GM12878 (cell line): Measurements from ENCODE around the gene PRPF6. TPM values are rescaled to one million over a fixed set of nuclear protein-coding genes. Genes with fewer than 3 reads are reported as not detected.

Experiments used
- TCF12 ChIP-seq: IDR thresholded peaks from 2 replicates; pipeline ENCODE4 v1.6.1; 2011; ENCODE audit warnings: low read depth, mild to moderate bottlenecking, low read length
- polyA plus RNA-seq, 11 experiments: library from polyadenylated mRNA; depleted of rRNA in 4 of 11; unstranded in 6 of 11; stranded (reverse) in 5 of 11; fragments of >200 nt; fragmentation: Nextera tagmentation in 4 of 11; fragmentation: Illumina TruSeq in 1 of 11; extraction: Ambion mirVana in 4 of 11; extraction: Trizol in 1 of 11; gene quantifications; 1 replicate in 1 of 11; 2 replicates in 10 of 11; pipeline versions ENCODE4 v1.2.1 to v1.2.3, GENCODE V29; 2011 to 2016; ENCODE audit warnings: inconsistent platforms in 2 of 11, missing spikeins in 2 of 11, low read depth in 1 of 11
- total RNA-seq, 4 experiments: library from RNA; depleted of rRNA in 3 of 4; stranded (reverse); fragments of >200 nt in 3 of 4; fragmentation: Illumina TruSeq in 1 of 4; extraction: Trizol in 1 of 4; gene quantifications; 2 replicates each; pipeline versions ENCODE4 v1.2.1 to v1.2.3, GENCODE V29; 2013 to 2021
- TF ChIP-seq, protein P1 (sequence below): fragments of 450-650 bp; formaldehyde crosslinking; IDR thresholded peaks from 2 replicates; pipeline ENCODE4 v1.5.0; 2022; ENCODE audit warnings: mild to moderate bottlenecking, missing genetic modification characterization
- TF ChIP-seq, protein P2 (sequence below): fragments of 450-650 bp; formaldehyde crosslinking; IDR thresholded peaks from 2 replicates; pipeline ENCODE4 v1.4.0; 2020; ENCODE audit warnings: mild to moderate bottlenecking, moderate library complexity
- TF ChIP-seq, protein P3 (sequence below): fragments of 450-650 bp; IDR thresholded peaks from 2 replicates; pipeline ENCODE4 v1.6.1; 2018; ENCODE audit warnings: mild to moderate bottlenecking, low read depth, moderate library complexity; ENCODE audit not compliant: partially characterized antibody

Gene PRPF6
- total and polyA plus RNA-seq, 10 of the 15 experiments (the other 5 are each of a cell fraction or from before 2014, with no cell fraction given): 5.0 to 102 (median 71.3) TPM

DNA sequence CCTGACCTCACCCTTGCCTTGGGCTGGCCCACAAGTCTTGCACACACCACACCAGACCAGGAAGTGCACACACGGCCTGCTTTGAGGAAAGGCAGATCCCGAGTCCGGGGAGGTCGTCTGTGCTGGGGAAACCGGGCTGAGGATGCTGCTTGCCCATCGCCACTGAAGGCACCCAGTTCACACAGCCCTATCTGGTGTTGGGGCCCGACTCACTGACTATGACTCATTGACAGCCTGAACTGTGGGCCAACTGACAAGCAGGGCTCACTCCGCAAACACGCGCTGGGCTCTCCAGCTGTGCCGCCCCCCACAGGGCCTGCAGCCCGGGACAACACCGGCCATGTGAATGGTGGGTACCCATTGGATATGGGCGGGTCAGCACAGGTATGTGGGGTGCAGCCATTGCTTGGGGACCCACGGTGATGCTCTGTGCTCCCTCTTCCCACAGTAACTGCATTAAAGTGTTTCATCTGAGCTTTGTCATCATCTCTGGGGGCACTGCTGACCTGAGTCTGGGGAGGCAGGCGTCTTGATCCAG lies 3.1 kb upstream of the PRPF6 start (continued):
- TF ChIP-seq, protein P1, sequence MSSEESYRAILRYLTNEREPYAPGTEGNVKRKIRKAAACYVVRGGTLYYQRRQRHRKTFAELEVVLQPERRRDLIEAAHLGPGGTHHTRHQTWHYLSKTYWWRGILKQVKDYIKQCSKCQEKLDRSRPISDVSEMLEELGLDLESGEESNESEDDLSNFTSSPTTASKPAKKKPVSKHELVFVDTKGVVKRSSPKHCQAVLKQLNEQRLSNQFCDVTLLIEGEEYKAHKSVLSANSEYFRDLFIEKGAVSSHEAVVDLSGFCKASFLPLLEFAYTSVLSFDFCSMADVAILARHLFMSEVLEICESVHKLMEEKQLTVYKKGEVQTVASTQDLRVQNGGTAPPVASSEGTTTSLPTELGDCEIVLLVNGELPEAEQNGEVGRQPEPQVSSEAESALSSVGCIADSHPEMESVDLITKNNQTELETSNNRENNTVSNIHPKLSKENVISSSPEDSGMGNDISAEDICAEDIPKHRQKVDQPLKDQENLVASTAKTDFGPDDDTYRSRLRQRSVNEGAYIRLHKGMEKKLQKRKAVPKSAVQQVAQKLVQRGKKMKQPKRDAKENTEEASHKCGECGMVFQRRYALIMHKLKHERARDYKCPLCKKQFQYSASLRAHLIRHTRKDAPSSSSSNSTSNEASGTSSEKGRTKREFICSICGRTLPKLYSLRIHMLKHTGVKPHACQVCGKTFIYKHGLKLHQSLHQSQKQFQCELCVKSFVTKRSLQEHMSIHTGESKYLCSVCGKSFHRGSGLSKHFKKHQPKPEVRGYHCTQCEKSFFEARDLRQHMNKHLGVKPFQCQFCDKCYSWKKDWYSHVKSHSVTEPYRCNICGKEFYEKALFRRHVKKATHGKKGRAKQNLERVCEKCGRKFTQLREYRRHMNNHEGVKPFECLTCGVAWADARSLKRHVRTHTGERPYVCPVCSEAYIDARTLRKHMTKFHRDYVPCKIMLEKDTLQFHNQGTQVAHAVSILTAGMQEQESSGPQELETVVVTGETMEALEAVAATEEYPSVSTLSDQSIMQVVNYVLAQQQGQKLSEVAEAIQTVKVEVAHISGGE: no peak
- TF ChIP-seq TCF12: no peak
- TF ChIP-seq, protein P2, sequence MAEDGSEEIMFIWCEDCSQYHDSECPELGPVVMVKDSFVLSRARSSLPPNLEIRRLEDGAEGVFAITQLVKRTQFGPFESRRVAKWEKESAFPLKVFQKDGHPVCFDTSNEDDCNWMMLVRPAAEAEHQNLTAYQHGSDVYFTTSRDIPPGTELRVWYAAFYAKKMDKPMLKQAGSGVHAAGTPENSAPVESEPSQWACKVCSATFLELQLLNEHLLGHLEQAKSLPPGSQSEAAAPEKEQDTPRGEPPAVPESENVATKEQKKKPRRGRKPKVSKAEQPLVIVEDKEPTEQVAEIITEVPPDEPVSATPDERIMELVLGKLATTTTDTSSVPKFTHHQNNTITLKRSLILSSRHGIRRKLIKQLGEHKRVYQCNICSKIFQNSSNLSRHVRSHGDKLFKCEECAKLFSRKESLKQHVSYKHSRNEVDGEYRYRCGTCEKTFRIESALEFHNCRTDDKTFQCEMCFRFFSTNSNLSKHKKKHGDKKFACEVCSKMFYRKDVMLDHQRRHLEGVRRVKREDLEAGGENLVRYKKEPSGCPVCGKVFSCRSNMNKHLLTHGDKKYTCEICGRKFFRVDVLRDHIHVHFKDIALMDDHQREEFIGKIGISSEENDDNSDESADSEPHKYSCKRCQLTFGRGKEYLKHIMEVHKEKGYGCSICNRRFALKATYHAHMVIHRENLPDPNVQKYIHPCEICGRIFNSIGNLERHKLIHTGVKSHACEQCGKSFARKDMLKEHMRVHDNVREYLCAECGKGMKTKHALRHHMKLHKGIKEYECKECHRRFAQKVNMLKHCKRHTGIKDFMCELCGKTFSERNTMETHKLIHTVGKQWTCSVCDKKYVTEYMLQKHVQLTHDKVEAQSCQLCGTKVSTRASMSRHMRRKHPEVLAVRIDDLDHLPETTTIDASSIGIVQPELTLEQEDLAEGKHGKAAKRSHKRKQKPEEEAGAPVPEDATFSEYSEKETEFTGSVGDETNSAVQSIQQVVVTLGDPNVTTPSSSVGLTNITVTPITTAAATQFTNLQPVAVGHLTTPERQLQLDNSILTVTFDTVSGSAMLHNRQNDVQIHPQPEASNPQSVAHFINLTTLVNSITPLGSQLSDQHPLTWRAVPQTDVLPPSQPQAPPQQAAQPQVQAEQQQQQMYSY (CRISPR knock-in tag): no peak
- TF ChIP-seq, protein P3, sequence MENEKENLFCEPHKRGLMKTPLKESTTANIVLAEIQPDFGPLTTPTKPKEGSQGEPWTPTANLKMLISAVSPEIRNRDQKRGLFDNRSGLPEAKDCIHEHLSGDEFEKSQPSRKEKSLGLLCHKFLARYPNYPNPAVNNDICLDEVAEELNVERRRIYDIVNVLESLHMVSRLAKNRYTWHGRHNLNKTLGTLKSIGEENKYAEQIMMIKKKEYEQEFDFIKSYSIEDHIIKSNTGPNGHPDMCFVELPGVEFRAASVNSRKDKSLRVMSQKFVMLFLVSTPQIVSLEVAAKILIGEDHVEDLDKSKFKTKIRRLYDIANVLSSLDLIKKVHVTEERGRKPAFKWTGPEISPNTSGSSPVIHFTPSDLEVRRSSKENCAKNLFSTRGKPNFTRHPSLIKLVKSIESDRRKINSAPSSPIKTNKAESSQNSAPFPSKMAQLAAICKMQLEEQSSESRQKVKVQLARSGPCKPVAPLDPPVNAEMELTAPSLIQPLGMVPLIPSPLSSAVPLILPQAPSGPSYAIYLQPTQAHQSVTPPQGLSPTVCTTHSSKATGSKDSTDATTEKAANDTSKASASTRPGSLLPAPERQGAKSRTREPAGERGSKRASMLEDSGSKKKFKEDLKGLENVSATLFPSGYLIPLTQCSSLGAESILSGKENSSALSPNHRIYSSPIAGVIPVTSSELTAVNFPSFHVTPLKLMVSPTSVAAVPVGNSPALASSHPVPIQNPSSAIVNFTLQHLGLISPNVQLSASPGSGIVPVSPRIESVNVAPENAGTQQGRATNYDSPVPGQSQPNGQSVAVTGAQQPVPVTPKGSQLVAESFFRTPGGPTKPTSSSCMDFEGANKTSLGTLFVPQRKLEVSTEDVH: no peak
